GM21529 (cell line): ENCODE results near the gene COPZ2.
"Not testable (repeated sequence)": the region's sequence is repeated elsewhere in the genome, so short reads cannot be mapped to it uniquely, and the experiment has no call there.

ENCODE experiments used
- ATAC-seq: cut with Tn5 transposase; IDR thresholded peaks from one replicate; pipeline ENCODE4 v1.9.1; 2021; ENCODE audit not compliant: unreplicated experiment

Gene COPZ2

GRCh38 chr17:48031966-48032365, 5.6 kb downstream of the COPZ2 start:
- no peak for ATAC-seq

GRCh38 chr17:48030531-48030930, 7.1 kb downstream of the COPZ2 start:
- no peak for ATAC-seq

- ATAC-seq: no peak
Observed at GRCh38 chr17:48028736-48029135, 8.9 kb downstream of the COPZ2 start.

GRCh38 chr17:48027322-48027981, 10.1 kb downstream of the COPZ2 start:
- ATAC-seq: no peak

GRCh38 chr17:48026502-48027321, 10.9 kb downstream of the COPZ2 start:
- ATAC-seq: no peak

- ATAC-seq: no peak
Observed at GRCh38 chr17:48025904-48026501, 11.6 kb downstream of the COPZ2 start.

GRCh38 chr17:48025040-48025903, 12.3 kb downstream of the COPZ2 start:
- ATAC-seq: peak; percentile 86

- ATAC-seq: no peak
Observed at GRCh38 chr17:48024149-48025039, 13.2 kb downstream of the COPZ2 start.

- ATAC-seq: no peak
Observed at GRCh38 chr17:48023400-48024148, 14.0 kb downstream of the COPZ2 start.

GRCh38 chr17:48022901-48023300, 14.7 kb downstream of the COPZ2 start:
- no peak for ATAC-seq

- no peak for ATAC-seq
Observed at GRCh38 chr17:48021934-48022333, 15.7 kb downstream of the COPZ2 start.

GRCh38 chr17:48017817-48018158, 19.8 kb downstream of the COPZ2 start:
- not testable (repeated sequence) for ATAC-seq

- no peak for ATAC-seq
Observed at GRCh38 chr17:48016112-48016511, 21.5 kb downstream of the COPZ2 start.

- ATAC-seq: no peak
Observed at GRCh38 chr17:48014595-48015111, 22.9 kb downstream of the COPZ2 start.

- no peak for ATAC-seq
Observed at GRCh38 chr17:48013876-48014594, 23.6 kb downstream of the COPZ2 start.

GRCh38 chr17:48012654-48013053, 24.9 kb downstream of the COPZ2 start:
- ATAC-seq: no peak

- ATAC-seq: no peak
Observed at GRCh38 chr17:48012151-48012520, 25.5 kb downstream of the COPZ2 start.

GRCh38 chr17:48011405-48012150, 26.0 kb downstream of the COPZ2 start:
- ATAC-seq: no peak
